ENCODE data around the gene GAB2. TPM values are rescaled to one million over a fixed set of nuclear protein-coding genes. Genes with fewer than 3 reads are reported as not detected.

GAB2 gene
- total RNA-seq, 4 donors from 2014 or later, result 18.0 to 42.4 (median 26.0) TPM

DNA sequence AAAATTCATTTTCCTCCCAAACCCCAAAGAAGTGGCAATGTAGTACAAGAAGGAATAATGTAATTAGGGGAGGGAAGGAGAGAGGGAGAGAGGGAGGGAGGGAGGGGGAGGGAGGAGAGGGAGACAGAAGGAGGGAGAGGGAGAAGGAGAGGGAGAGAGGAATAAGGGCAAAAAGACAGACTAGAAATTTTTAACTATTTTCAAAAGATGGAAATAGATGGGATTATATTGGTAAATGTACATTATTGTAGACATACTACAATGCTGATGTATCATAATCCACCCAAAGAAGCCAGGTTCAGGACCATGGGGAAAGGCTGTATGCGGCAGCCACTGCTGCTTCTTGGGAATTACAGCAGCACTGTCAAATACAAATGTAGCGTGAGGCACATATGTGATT is 74.3 kb downstream of the GAB2 start:
- intact Hi-C loops (cut with DNase I), result no loop called here
- peaks cover 4 to 21% (median 13%) of the 10 kb centered on the region in 4 donors for H3K4me1 ChIP-seq
- H3K27me3 ChIP-seq, result no peaks in the 10 kb centered on the region
- H3K9me3 ChIP-seq, result no peaks in the 10 kb centered on the region
- WGBS, result 97% methylated on average over 2 of the region's 2 CpGs
- no peak for DNase-seq (ENCODE audit: extremely low spot score)
- H3K4me3 ChIP-seq, result no peak overlapping the region
- no peaks in the 10 kb centered on the region for H3K36me3 ChIP-seq
- TF ChIP-seq POLR2A (IDR thresholded peaks at IDR 0.05; ENCODE audit: low read depth) (no peak), POLR2AphosphoS5 (IDR thresholded peaks at IDR 0.05) (no peak), EP300 (IDR thresholded peaks at IDR 0.05) (no peak)
- TF ChIP-seq, protein P1, sequence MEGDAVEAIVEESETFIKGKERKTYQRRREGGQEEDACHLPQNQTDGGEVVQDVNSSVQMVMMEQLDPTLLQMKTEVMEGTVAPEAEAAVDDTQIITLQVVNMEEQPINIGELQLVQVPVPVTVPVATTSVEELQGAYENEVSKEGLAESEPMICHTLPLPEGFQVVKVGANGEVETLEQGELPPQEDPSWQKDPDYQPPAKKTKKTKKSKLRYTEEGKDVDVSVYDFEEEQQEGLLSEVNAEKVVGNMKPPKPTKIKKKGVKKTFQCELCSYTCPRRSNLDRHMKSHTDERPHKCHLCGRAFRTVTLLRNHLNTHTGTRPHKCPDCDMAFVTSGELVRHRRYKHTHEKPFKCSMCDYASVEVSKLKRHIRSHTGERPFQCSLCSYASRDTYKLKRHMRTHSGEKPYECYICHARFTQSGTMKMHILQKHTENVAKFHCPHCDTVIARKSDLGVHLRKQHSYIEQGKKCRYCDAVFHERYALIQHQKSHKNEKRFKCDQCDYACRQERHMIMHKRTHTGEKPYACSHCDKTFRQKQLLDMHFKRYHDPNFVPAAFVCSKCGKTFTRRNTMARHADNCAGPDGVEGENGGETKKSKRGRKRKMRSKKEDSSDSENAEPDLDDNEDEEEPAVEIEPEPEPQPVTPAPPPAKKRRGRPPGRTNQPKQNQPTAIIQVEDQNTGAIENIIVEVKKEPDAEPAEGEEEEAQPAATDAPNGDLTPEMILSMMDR (IDR thresholded peaks at IDR 0.05), result no peak
- no peak overlapping the region for H3K27ac ChIP-seq (replicated peaks in 1 of 4)

DNA sequence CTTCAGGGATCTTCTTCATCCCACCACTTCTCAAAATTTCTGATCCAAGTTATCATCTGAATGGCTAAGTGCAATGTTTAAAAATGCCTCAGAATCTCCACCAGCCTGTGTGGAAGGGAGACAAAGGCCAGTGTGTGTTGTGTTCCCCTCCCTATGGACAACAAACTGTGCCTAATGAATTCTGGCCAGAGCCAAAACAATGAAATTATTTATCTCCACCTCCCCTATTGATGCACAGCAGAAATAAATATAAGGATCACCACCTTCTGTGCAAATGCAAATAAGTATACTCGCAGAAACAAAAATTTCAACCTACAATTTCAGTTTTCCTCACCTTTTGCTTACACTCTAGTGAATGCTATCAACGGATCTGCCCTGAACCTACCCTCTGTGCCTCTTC is 75.8 kb downstream of the GAB2 start:
- intact Hi-C loops (cut with DNase I), result no loop called here

DNA sequence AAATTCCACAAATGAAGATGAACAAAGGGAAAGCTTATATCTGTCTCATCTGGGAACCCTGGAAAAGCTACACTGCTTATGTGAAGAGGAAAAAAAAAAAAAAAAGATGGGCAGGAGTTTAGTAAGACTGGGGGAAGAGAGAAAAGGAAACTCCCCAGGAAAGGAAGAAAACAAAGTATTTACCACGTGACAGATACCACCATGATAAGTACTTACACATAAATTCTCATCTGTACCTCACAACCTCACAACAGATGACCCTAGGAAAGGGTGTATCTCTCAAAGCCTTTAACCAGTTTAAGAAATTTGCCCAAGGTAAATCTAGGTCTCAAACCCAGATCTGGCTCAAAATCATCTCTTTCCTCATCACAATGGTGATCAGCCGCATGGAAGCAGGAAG is 77.1 kb downstream of the GAB2 start:
- WGBS, result 95% methylated on average over 2 of the region's 2 CpGs
- intact Hi-C loops (cut with DNase I), result no loop called here
- H3K27ac ChIP-seq (replicated peaks in 1 of 4), result no peak overlapping the region
- TF ChIP-seq POLR2A (IDR thresholded peaks at IDR 0.05; ENCODE audit: low read depth), result no peak
- no peak for TF ChIP-seq EP300 (IDR thresholded peaks at IDR 0.05)
- TF ChIP-seq, protein P1 (IDR thresholded peaks at IDR 0.05), result no peak
- TF ChIP-seq POLR2AphosphoS5 (IDR thresholded peaks at IDR 0.05), result no peak
- no peaks in the 10 kb centered on the region for H3K36me3 ChIP-seq
- no peak for DNase-seq (ENCODE audit: extremely low spot score)
- H3K4me3 ChIP-seq, result no peak overlapping the region
- H3K9me3 ChIP-seq, result no peaks in the 10 kb centered on the region
- peaks cover 2 to 24% (median 10%) of the 10 kb centered on the region in 4 donors for H3K4me1 ChIP-seq
- H3K27me3 ChIP-seq, result no peaks in the 10 kb centered on the region

More for the DNA sequence above, 75.8 kb downstream of the GAB2 start:
- Histone ChIP-seq H3K4me1 (peaks cover 2 to 32% (median 14%) of the 10 kb centered on the region in 4 donors), H3K27me3 (no peaks in the 10 kb centered on the region), H3K36me3 (no peaks in the 10 kb centered on the region), H3K4me3 (no peak overlapping the region), H3K9me3 (no peaks in the 10 kb centered on the region), H3K27ac (replicated peaks in 1 of 4) (no peak overlapping the region)
- no peak for DNase-seq (ENCODE audit: extremely low spot score)
- WGBS, result 92% methylated on average over 2 of the region's 2 CpGs
- TF ChIP-seq EP300 (IDR thresholded peaks at IDR 0.05) (no peak), POLR2A (IDR thresholded peaks at IDR 0.05; ENCODE audit: low read depth) (no peak), POLR2AphosphoS5 (IDR thresholded peaks at IDR 0.05) (no peak)
- TF ChIP-seq, protein P1 (IDR thresholded peaks at IDR 0.05), result no peak

DNA sequence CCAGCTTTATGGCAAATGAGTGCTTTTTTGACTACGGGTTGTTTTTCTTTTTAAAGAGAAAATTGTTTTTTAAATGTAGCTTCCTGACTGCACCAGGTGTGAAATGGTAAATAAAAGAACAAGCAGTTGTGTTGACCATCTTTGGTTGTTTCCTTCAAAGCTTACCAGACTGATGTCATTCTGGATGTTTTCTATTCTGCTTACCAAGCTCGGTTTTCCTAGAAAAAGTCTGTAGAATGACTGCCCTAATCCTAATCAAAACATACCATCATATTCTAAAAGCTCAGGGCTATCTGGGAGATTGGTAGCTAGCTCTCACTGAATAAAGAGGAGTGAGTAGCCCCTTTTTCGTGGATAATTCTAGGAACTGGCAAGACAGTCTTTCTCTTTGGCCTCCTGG is 77.7 kb downstream of the GAB2 start:
- Histone ChIP-seq H3K4me3 (no peak overlapping the region), H3K36me3 (no peaks in the 10 kb centered on the region), H3K9me3 (no peaks in the 10 kb centered on the region), H3K27me3 (no peaks in the 10 kb centered on the region), H3K27ac (replicated peaks in 1 of 4) (no peak overlapping the region), H3K4me1 (peaks cover 0 to 18% (median 8%) of the 10 kb centered on the region in 4 donors)
- intact Hi-C loops (cut with DNase I), result no loop called here
- 74% methylated on average over 3 of the region's 3 CpGs for WGBS
- no peak for DNase-seq (ENCODE audit: extremely low spot score)
- TF ChIP-seq, protein P1 (IDR thresholded peaks at IDR 0.05), result no peak
- no peak for TF ChIP-seq EP300 (IDR thresholded peaks at IDR 0.05)
- no peak for TF ChIP-seq POLR2AphosphoS5 (IDR thresholded peaks at IDR 0.05)
- no peak for TF ChIP-seq POLR2A (IDR thresholded peaks at IDR 0.05; ENCODE audit: low read depth)

DNA sequence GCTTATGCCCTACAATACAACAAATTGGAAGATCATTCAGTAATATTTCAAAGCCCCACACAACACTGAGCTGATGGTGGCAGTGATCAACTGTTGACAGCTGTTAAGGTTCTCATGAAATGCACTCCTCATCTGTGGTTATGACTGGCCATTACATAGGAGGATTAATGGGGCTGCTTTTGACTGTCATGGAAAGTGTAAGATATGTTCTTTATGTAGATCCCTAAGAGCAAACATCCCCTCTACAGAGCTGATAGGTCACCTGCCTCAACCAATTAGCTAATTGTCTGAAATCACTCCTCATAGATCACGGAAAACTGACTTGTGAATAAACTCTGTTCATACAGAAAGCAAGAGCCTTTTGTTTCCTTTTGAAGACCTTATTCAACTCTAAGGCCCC is 78.1 kb downstream of the GAB2 start:
- H3K9me3 ChIP-seq, result no peaks in the 10 kb centered on the region

More for the DNA sequence above, 78.1 kb downstream of the GAB2 start:
- Histone ChIP-seq H3K36me3 (no peaks in the 10 kb centered on the region), H3K27ac (replicated peaks in 1 of 4) (no peak overlapping the region), H3K4me1 (peaks cover 0 to 16% (median 7%) of the 10 kb centered on the region in 4 donors), H3K4me3 (no peak overlapping the region), H3K27me3 (no peaks in the 10 kb centered on the region)
- no peak for DNase-seq (ENCODE audit: extremely low spot score)
- TF ChIP-seq, protein P1 (IDR thresholded peaks at IDR 0.05), result no peak
- no peak for TF ChIP-seq POLR2A (IDR thresholded peaks at IDR 0.05; ENCODE audit: low read depth)
- TF ChIP-seq POLR2AphosphoS5 (IDR thresholded peaks at IDR 0.05), result no peak
- TF ChIP-seq EP300 (IDR thresholded peaks at IDR 0.05), result no peak
- intact Hi-C loops (cut with DNase I), result no loop called here
- 92% methylated on average over 1 of the region's 1 CpG for WGBS
